Measurements from ENCODE around the gene POLA1.

The POLA1 gene

GRCh38 chrX:24767557-24767956 is 73.8 kb downstream of the POLA1 start:
- Histone ChIP-seq H3K4me3 (replicated peaks; ENCODE audit: insufficient read depth, low read length) (no peak overlapping the region), H3K27ac (replicated peaks) (no peak overlapping the region), H3K27me3 (ENCODE audit: insufficient read depth, poor library complexity, severe bottlenecking) (no peaks in the 10 kb centered on the region)
- DNase-seq (ENCODE audit: low read depth in 1 of 2, low spot score in 1 of 2): no peak
- TF ChIP-seq SPI1 (IDR thresholded peaks at IDR 0.05; ENCODE audit: borderline replicate concordance, low read depth): no peak
- no peak for TF ChIP-seq REST (IDR thresholded peaks at IDR 0.05; ENCODE audit: insufficient replicate concordance, low read depth)
- TF ChIP-seq GABPA (IDR thresholded peaks at IDR 0.05; ENCODE audit: low read depth): no peak

- no peaks in the 10 kb centered on the region for H3K27me3 ChIP-seq (ENCODE audit: insufficient read depth, poor library complexity, severe bottlenecking)
- no peak overlapping the region for H3K27ac ChIP-seq (replicated peaks)
- DNase-seq (ENCODE audit: low read depth in 1 of 2, low spot score in 1 of 2): no peak
- TF ChIP-seq POLR2AphosphoS5 (IDR thresholded peaks at IDR 0.05; ENCODE audit: low read depth) (no peak), SPI1 (IDR thresholded peaks at IDR 0.05; ENCODE audit: borderline replicate concordance, low read depth) (no peak), REST (IDR thresholded peaks at IDR 0.05; ENCODE audit: insufficient replicate concordance, low read depth) (no peak), CTCF (IDR thresholded peaks at IDR 0.05; ENCODE audit: insufficient read depth, low read length) (no peak), GABPA (IDR thresholded peaks at IDR 0.05; ENCODE audit: low read depth) (no peak)
- no peak overlapping the region for H3K4me3 ChIP-seq (replicated peaks; ENCODE audit: insufficient read depth, low read length)
Measured at GRCh38 chrX:24768556-24768955, 74.8 kb downstream of the POLA1 start.

GRCh38 chrX:24774650-24775049 is 80.9 kb downstream of the POLA1 start:
- DNase-seq (ENCODE audit: low read depth in 1 of 2, low spot score in 1 of 2): no peak
- no peak overlapping the region for H3K27ac ChIP-seq (replicated peaks)
- no peaks in the 10 kb centered on the region for H3K27me3 ChIP-seq (ENCODE audit: insufficient read depth, poor library complexity, severe bottlenecking)
- TF ChIP-seq GABPA (IDR thresholded peaks at IDR 0.05; ENCODE audit: low read depth): no peak
- TF ChIP-seq POLR2AphosphoS5 (IDR thresholded peaks at IDR 0.05; ENCODE audit: low read depth): no peak
- TF ChIP-seq CTCF (IDR thresholded peaks at IDR 0.05; ENCODE audit: insufficient read depth, low read length): no peak
- no peak for TF ChIP-seq REST (IDR thresholded peaks at IDR 0.05; ENCODE audit: insufficient replicate concordance, low read depth)
- TF ChIP-seq SPI1 (IDR thresholded peaks at IDR 0.05; ENCODE audit: borderline replicate concordance, low read depth): no peak
- H3K4me3 ChIP-seq (replicated peaks; ENCODE audit: insufficient read depth, low read length): no peak overlapping the region

- Histone ChIP-seq H3K4me3 (replicated peaks; ENCODE audit: insufficient read depth, low read length) (no peak overlapping the region), H3K27me3 (ENCODE audit: insufficient read depth, poor library complexity, severe bottlenecking) (no peaks in the 10 kb centered on the region), H3K27ac (replicated peaks) (no peak overlapping the region)
- TF ChIP-seq SPI1 (IDR thresholded peaks at IDR 0.05; ENCODE audit: borderline replicate concordance, low read depth): no peak
- no peak for TF ChIP-seq GABPA (IDR thresholded peaks at IDR 0.05; ENCODE audit: low read depth)
- no peak for TF ChIP-seq REST (IDR thresholded peaks at IDR 0.05; ENCODE audit: insufficient replicate concordance, low read depth)
- no peak for TF ChIP-seq CTCF (IDR thresholded peaks at IDR 0.05; ENCODE audit: insufficient read depth, low read length)
- TF ChIP-seq POLR2AphosphoS5 (IDR thresholded peaks at IDR 0.05; ENCODE audit: low read depth): no peak
- no peak for DNase-seq (ENCODE audit: low read depth in 1 of 2, low spot score in 1 of 2)
Measured at GRCh38 chrX:24775891-24776290, 82.2 kb downstream of the POLA1 start.

Measured in HL-60 (cell line).